GM12891 (cell line): ENCODE data around the gene MYOZ2.

Source experiments
- POLR2A ChIP-seq: IDR thresholded peaks from 2 replicates; pipeline ENCODE4 v1.6.1; 2011; ENCODE audit warnings: low read depth, low read length, control low read depth
- POLR2AphosphoS5 ChIP-seq: IDR thresholded peaks from 2 replicates; pipeline ENCODE4 v1.6.1; 2011; ENCODE audit warnings: low read depth, low read length, control low read depth
- TAF1 ChIP-seq: IDR thresholded peaks from 2 replicates; pipeline ENCODE4 v1.6.1; 2011; ENCODE audit warnings: low read depth, low read length, control low read depth

- no peak for TF ChIP-seq POLR2A
- TF ChIP-seq TAF1 = no peak
- TF ChIP-seq POLR2AphosphoS5 = no peak
Observed at GRCh38 chr4:119125931-119126330, 9.7 kb upstream of the MYOZ2 start.
